GM21723 (cell line): ENCODE data around the gene PHF20.
"Not testable (repeated sequence)": the region's sequence is repeated elsewhere in the genome, so short reads cannot be mapped to it uniquely, and the experiment has no call there.

ENCODE experiments used
- ATAC-seq: cut with Tn5 transposase; IDR thresholded peaks from one replicate; pipeline ENCODE4 v1.9.1; 2021; ENCODE audit warnings: mild to moderate bottlenecking, moderate library complexity; ENCODE audit not compliant: unreplicated experiment

The PHF20 gene

DNA sequence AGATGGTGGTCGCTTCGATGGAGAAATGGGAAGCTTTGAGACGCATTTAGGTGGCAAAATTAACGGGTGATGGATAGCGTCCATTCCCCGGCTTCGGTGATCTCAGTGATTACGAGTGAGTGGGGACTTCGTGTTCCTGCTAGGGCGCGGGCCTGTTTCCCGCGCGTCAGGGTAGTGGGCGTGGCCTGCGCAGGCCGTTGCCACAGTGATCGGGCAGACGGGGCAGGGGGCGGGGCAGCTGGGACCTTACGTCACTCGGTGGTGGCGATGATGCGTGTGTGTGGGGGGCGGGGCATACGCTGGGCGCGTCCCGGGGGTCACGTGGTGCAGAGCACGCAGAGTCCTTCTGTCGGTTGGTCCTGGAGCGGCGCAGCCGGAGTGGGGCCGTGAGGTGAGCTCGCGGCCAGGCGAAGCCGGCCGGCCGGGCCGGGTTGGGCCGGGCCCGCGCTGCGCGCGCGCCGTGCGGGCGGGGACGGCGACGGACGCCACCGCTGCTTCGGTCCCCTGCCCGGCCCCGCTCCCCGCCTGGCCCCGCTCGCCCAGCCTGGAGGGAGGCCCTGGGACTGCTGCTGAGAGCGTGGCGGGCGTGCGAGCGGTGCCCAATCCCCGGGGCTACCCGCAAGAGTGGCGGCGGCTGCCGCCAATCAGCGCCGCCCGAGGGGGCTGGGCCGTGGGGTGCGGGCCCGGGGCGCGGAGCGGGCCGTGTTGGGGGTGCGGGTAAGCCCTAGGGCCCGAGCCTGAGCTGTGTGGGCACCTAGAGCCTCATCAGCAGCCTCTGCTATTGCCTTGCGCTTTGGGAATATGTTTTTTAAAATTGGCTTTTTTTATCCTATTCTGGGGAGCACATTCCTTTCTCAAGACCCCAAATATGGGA is at the start of gene PHF20:
Gene PHF20 (plus strand): TSS at position 327 of the 874 bp plus-strand sequence. CDS start 29,508 bp downstream, outside the sequence.
- peak; percentile 81 for ATAC-seq

GRCh38 chr20:35723275-35723639 is 48.6 kb upstream of the PHF20 start:
- not testable (repeated sequence) for ATAC-seq

DNA sequence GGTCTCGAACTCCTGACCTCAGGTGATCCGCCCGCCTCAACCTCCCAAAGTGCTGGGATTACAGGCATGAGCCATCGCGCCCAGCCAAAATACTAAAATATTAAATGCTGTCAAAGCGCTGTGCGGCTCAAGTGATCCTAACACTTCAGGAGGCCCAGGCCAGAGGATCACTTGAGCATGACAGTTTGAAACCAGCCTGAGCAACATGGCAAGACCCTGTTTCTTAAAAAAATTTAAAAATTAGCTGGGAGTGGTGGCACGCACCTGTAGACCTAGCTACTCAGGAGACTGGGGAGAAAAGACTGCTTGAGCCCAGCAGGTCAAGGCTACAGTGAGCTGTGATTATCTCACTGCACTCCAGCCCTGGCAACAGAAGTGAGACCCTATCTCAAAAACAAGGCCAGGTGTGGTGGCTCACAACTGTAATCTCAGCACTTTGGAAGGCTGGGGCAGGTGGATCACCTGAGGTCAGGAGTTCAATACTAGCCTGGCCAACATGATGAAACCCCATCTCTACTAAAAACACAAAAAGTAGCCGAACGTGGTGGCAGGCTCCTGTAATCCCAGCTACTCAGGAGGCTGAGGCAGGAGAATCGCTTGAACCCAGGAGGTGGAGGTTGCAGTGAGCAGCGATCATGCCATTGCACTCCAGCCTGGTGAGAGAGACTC is 48.0 kb upstream of the PHF20 start:
- not testable (repeated sequence) for ATAC-seq

- no peak for ATAC-seq
Observed at GRCh38 chr20:35724321-35725230, 47.2 kb upstream of the PHF20 start.

GRCh38 chr20:35726842-35727711 is 44.7 kb upstream of the PHF20 start:
- no peak for ATAC-seq

DNA sequence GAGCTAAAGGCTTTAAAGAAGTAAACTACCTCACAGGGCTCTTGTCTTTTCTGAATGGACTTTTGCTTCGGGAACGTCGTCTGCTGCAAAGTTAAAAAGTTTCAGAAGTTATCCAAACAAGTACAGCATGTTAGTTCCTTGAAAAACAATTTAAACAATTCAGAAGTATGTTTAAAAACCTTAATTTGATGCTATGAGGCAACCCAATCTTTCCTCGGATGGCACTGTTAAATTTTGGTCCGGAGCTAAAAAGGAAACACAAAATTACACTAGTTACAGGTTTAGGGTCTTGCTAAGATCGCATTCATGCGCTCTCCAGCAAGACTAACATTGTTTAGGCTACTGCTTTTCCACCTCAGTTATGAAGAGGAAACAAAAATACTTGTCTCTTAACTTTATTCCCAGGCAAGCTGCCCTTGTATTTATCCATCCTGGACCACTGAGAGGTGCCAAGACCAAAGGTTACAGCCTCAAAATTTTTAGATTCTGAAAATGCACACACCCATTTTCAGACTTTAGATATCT is 42.5 kb upstream of the PHF20 start:
- no peak for ATAC-seq

DNA sequence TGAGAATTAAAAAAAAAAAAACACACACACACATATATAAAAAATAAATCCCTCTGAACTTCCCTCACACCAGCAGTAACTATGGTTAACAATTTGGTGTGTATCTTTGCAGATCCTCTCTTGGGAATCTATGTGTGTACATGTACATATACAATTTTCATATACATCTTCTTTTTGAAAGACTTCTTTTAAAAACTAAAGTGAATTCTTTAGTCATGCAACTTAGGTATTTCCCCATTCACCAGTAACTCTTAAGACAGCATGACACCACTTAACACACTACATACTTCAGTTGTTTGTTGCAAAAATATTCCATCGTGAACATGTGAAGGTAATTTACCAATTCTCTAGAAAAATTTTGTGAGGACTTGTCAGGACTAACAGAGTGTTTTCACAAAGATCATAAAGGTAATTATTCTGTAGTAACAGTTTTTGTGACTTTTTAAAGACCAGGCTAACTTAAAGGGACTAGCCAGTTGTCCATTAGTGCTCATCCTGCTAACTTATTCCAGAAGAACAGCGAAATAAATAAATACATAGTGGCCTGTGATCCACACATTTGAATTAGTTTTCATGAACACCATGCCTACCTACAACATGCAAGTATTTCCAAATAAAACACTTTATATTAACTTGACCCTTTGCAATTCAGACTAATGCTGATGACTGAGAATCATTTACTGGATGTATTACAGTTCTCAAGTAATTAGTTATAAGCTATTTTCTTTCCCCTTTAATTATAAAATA is 41.8 kb upstream of the PHF20 start:
- ATAC-seq: no peak

DNA sequence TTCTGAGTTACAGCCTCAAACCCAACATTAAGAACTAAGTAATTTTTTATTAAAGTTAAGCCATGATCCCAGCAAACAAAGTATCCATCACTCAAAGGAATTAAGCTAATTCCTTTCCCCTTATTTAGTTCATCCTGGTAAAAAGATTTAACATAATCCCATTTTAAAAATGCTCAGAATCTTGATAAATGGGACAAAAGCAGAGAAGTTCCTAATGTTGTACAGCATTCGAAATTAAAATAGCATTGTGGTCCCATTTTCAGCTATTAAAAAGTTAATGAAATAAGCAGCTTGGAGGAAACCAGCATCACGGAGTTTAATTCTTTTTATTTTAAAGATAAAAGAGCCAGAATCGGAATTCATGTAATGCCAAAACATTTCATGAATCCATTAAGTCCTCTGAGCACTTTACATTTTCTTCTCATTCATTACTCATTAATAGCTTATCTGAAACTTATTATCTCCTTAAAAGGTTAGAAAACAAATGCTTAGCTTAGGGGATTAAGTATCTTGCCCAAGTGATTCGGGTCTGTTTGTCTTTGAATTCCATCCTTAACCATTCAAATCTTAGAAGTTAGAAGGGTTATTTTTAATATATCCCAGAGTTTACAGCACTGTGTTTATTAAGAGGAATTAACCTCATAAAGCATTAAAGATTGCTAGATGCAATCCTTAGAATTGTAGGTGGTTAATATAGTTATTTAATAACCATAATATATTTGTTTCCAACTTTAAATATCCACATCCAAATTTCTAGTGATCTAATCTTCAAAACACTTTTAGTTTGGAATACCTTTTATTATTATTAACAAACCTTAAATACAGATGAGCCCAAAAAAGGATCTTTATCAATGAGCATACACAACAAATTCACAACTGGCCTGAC is 41.0 kb upstream of the PHF20 start:
- no peak for ATAC-seq

DNA sequence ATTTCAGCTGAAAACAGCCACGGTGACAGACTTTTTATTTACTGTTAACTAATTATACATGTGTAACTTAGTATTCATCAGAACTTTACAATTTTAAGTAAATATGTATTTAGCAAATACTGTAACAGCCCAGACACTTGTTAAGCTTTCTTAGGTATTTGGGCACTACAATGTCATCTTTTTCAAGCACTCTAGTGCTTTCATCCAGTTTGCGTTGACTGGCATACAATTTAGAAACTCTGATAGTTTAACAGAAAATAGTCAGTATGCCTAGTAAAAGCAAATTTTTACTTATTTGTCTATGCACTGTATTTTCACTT is 40.4 kb upstream of the PHF20 start:
- ATAC-seq: no peak

- no peak for ATAC-seq
Observed at GRCh38 chr20:35731862-35732643, 39.8 kb upstream of the PHF20 start.

- no peak for ATAC-seq
Observed at GRCh38 chr20:35732644-35732982, 39.2 kb upstream of the PHF20 start.

- no peak for ATAC-seq
Observed at GRCh38 chr20:35734374-35734773, 37.4 kb upstream of the PHF20 start.

GRCh38 chr20:35734777-35735649 is 36.8 kb upstream of the PHF20 start:
- ATAC-seq: no peak

DNA sequence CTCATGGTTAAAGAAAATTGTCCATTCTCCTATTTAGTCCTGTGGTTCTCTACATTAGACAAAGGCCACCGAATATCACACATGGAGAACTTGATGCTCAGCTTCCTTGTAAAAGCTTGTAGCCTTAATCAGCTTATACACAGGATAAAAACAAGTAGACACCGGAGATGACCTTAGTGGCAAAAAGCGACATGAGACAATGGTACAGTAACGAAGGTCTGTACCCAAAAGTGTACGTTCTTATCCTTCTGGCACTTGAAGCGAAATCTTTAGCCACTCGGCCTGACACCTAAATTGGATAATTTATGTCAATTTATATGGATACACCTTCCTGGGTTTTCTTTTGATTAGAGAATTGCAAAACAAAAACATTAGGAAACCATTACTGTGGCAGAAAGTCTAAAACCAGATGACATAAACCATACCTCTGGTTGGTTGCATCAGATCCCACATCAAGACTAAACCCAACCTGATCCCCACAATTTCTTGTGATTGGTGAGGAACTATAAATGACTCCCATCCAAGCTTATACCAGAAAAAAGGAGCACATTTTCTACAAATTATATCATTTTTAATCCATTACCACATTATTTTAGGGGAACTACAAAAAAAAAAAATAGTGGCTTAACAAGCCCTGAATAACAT is 35.9 kb upstream of the PHF20 start:
- no peak for ATAC-seq

- no peak for ATAC-seq
Observed at GRCh38 chr20:35737865-35738333, 33.9 kb upstream of the PHF20 start.
